DMS153 treated with DMSO at 0.1 percent for 48 hours (cell line): ENCODE data around the gene NUP210L.
"Not testable (repeated sequence)": the region's sequence is repeated elsewhere in the genome, so short reads cannot be mapped to it uniquely, and the experiment has no call there.

Source experiments
- DNase-seq: peaks from one replicate; lab custom pipeline; 2025; ENCODE audit not compliant: unreplicated experiment; lab: John Stamatoyannopoulos, UW

NUP210L gene

GRCh38 chr1:154170547-154171222 is 15.8 kb upstream of the NUP210L start:
- no peak for DNase-seq

GRCh38 chr1:154167461-154167860 is 12.6 kb upstream of the NUP210L start:
- no peak for DNase-seq

GRCh38 chr1:154166207-154166606 is 11.3 kb upstream of the NUP210L start:
- DNase-seq: no peak

- DNase-seq: no peak
These were observed 4.7 kb upstream of the NUP210L start for GRCh38 chr1:154159554-154159953.

- no peak for DNase-seq
These were observed 3.6 kb upstream of the NUP210L start for GRCh38 chr1:154158307-154159125.

GRCh38 chr1:154157520-154158306 is 2.8 kb upstream of the NUP210L start:
- no peak for DNase-seq

- DNase-seq: peak; percentile 65
These were observed 378 bp upstream of the NUP210L start for GRCh38 chr1:154155251-154155650.

GRCh38 chr1:154154053-154154452 is 820 bp downstream of the NUP210L start:
- DNase-seq: no peak

- DNase-seq: no peak
These were observed 3.6 kb downstream of the NUP210L start for GRCh38 chr1:154151311-154151710.

- no peak for DNase-seq
These were observed 6.1 kb downstream of the NUP210L start for GRCh38 chr1:154148807-154149206.

- DNase-seq: not testable (repeated sequence)
These were observed 7.4 kb downstream of the NUP210L start for GRCh38 chr1:154147505-154147904.

GRCh38 chr1:154145986-154146385 is 8.9 kb downstream of the NUP210L start:
- no peak for DNase-seq

GRCh38 chr1:154142358-154142757 is 12.5 kb downstream of the NUP210L start:
- DNase-seq: no peak

- DNase-seq: no peak
These were observed 13.6 kb downstream of the NUP210L start for GRCh38 chr1:154141240-154141639.

GRCh38 chr1:154137888-154138287 is 17.0 kb downstream of the NUP210L start:
- no peak for DNase-seq

- no peak for DNase-seq
These were observed 21.6 kb downstream of the NUP210L start for GRCh38 chr1:154133256-154133655.

- no peak for DNase-seq
These were observed 25.4 kb downstream of the NUP210L start for GRCh38 chr1:154129391-154129970.

GRCh38 chr1:154123205-154123604 is 31.7 kb downstream of the NUP210L start:
- DNase-seq: not testable (repeated sequence)

- DNase-seq: no peak
These were observed 37.2 kb downstream of the NUP210L start for GRCh38 chr1:154117642-154118041.

GRCh38 chr1:154115180-154115579 is 39.7 kb downstream of the NUP210L start:
- DNase-seq: no peak

- no peak for DNase-seq
These were observed 50.3 kb downstream of the NUP210L start for GRCh38 chr1:154104433-154105082.
